Measurements from ENCODE around the gene EIPR1.

The EIPR1 gene

DNA sequence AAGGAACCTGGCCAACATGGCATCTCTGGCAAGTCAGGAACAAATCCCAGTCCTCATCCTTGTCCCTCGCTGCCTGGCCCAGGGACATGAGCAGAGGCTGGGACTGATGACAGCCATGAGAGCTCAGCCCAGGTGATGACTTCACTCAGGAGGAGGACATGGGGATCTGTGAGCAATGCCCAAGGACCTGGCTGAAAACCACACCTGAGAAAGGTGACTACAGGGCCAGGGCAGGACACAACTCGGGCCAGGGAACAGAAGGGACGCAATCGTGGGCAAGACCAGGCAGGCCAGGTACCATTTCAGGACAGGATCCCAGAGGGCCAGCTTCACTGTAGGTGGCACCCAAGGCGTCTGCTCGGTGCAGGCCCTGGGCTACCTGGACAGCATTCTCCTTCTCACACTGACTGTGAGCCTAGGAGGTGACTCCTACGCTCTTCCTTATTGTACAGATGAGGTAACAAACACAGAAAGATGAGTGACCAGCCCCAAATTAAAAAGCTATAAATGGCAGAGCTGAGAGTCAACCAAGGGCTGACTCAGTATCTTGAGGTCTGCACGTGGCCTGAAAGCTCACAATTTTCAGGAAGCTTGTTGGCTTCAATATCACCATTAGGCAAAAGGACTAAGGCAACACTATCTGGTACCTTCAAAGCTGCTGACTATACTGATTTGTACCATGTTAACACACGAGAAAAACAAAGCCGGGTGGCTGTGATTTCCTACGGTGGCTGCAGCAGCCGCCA is 141.1 kb downstream of the EIPR1 start:
- Histone ChIP-seq H3K23ac (ENCODE audit: low read length in 2 of 2) (no peak overlapping the region), H2AK5ac (ENCODE audit: low read length, severe bottlenecking) (no peak overlapping the region), H2BK12ac (ENCODE audit: low read length in 2 of 2) (no peak overlapping the region), H2AFZ (ENCODE audit: low read depth, low read length) (no peak overlapping the region), H2BK5ac (ENCODE audit: low read depth, low read length, poor library complexity, severe bottlenecking) (no peak overlapping the region), H3K36me3 (ENCODE audit: control insufficient read depth in 1 of 2, insufficient read depth in 2 of 2, low read depth in 1 of 2, low read length in 2 of 2) (peaks cover 0 to 25% of the 10 kb centered on the region in 2 experiments), H3K79me1 (replicated peaks; ENCODE audit: low read length, poor library complexity, severe bottlenecking) (peaks cover 48% of the 10 kb centered on the region), H3K18ac (ENCODE audit: low read depth in 1 of 2, low read length in 2 of 2) (no peak overlapping the region), H3K14ac (ENCODE audit: low read length in 2 of 2) (no peak overlapping the region), H3K4me3 (ENCODE audit: insufficient read depth in 1 of 2, low read depth in 1 of 2, low read length in 2 of 2) (no peak overlapping the region), H3K27ac (ENCODE audit: low read length, poor library complexity, severe bottlenecking) (no peak overlapping the region), H3K4me2 (ENCODE audit: low read length, poor library complexity, severe bottlenecking) (no peak overlapping the region), H4K91ac (ENCODE audit: low read length) (peak overlapping the region; percentile 34), H2BK120ac (ENCODE audit: low read depth, low read length) (no peak overlapping the region), H4K8ac (ENCODE audit: low read length) (peak overlapping the region; percentile 62), H3K27me3 (ENCODE audit: control insufficient read depth in 1 of 2, insufficient read depth in 1 of 2, low read length in 2 of 2) (no peaks in the 10 kb centered on the region), H3K4ac (ENCODE audit: low read depth in 1 of 2, low read length in 2 of 2) (peak overlapping the region in 1 of 2 experiments; percentile 80), H3K9ac (ENCODE audit: low read length) (no peak overlapping the region), H3K4me1 (ENCODE audit: control insufficient read depth, insufficient read depth, low read depth, low read length) (peaks cover 3% of the 10 kb centered on the region), H3K9me3 (ENCODE audit: control insufficient read depth, low read length) (no peaks in the 10 kb centered on the region), H2BK15ac (ENCODE audit: low read depth, poor library complexity, severe bottlenecking) (peak overlapping the region; percentile 23)
- no peak for DNase-seq
- WGBS, result 93% methylated on average over 12 of the region's 12 CpGs

DNA sequence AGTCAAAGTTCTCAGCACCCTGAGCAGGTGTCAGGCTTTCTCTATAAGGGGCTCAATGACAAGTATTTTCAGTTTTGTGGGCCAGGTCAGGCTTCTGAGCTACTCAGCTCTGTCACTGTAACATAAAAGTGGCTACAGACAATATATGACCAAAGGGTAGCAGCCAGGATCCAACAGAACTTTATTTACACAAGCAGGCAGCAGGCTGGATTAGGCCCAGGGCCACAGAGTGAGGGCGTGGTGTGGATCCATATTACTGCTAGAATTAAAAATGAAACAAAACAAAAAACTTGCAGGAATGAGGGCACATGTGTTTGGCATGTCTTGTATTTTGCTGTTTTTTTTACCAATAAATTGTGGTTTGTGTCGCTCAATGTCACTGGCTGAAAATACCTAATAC is 143.7 kb downstream of the EIPR1 start:
- H3K4me2 ChIP-seq (ENCODE audit: low read length, poor library complexity, severe bottlenecking), result no peak overlapping the region
- no peak overlapping the region for H3K4ac ChIP-seq (ENCODE audit: low read depth in 1 of 2, low read length in 2 of 2)
- H2BK120ac ChIP-seq (ENCODE audit: low read depth, low read length), result no peak overlapping the region
- H3K9me3 ChIP-seq (ENCODE audit: control insufficient read depth, low read length), result peaks cover 12% of the 10 kb centered on the region
- no peak overlapping the region for H2AFZ ChIP-seq (ENCODE audit: low read depth, low read length)
- H3K14ac ChIP-seq (ENCODE audit: low read length in 2 of 2), result no peak overlapping the region
- peaks cover 34% of the 10 kb centered on the region for H3K79me1 ChIP-seq (replicated peaks; ENCODE audit: low read length, poor library complexity, severe bottlenecking)
- peak overlapping the region in 1 of 2 experiments; percentile 43 for H3K23ac ChIP-seq (ENCODE audit: low read length in 2 of 2)
- H3K4me1 ChIP-seq (ENCODE audit: control insufficient read depth, insufficient read depth, low read depth, low read length), result peaks cover 2% of the 10 kb centered on the region
- H2BK5ac ChIP-seq (ENCODE audit: low read depth, low read length, poor library complexity, severe bottlenecking), result no peak overlapping the region
- H3K36me3 ChIP-seq (ENCODE audit: control insufficient read depth in 1 of 2, insufficient read depth in 2 of 2, low read depth in 1 of 2, low read length in 2 of 2), result peaks cover 0 to 21% of the 10 kb centered on the region in 2 experiments
- no peak overlapping the region for H3K18ac ChIP-seq (ENCODE audit: low read depth in 1 of 2, low read length in 2 of 2)
- H4K91ac ChIP-seq (ENCODE audit: low read length), result no peak overlapping the region
- DNase-seq, result no peak
- H3K9ac ChIP-seq (ENCODE audit: low read length), result no peak overlapping the region
- no peak overlapping the region for H3K4me3 ChIP-seq (ENCODE audit: insufficient read depth in 1 of 2, low read depth in 1 of 2, low read length in 2 of 2)
- H3K27me3 ChIP-seq (ENCODE audit: control insufficient read depth in 1 of 2, insufficient read depth in 1 of 2, low read length in 2 of 2), result no peaks in the 10 kb centered on the region
- H2BK15ac ChIP-seq (ENCODE audit: low read depth, poor library complexity, severe bottlenecking), result no peak overlapping the region
- H4K8ac ChIP-seq (ENCODE audit: low read length), result no peak overlapping the region
- WGBS, result 100% methylated on average over 1 of the region's 2 CpGs
- no peak overlapping the region for H2BK12ac ChIP-seq (ENCODE audit: low read length in 2 of 2)
- H3K27ac ChIP-seq (ENCODE audit: low read length, poor library complexity, severe bottlenecking), result no peak overlapping the region
- no peak overlapping the region for H2AK5ac ChIP-seq (ENCODE audit: low read length, severe bottlenecking)

DNA sequence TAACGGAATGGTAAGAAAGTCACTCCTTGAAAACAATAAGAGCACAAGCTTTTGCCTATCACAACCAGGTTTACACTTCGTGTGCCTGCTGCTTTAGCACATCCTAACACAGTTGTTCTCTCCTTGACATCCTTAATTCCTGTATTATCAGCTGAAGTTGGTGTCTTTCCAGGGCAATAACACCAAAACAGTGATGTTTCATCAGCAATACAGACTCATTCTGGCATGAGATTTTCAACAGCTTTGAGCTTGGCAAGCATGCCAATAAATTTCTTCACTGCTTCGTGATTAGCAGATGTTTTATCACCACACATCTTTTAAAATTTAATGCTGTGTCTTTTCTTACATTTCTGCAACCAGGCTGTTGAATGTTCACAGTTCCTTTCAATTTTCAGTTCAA is 148.4 kb downstream of the EIPR1 start:
- H2AFZ ChIP-seq (ENCODE audit: low read depth, low read length), result no peak overlapping the region
- peaks cover 5% of the 10 kb centered on the region for H3K79me1 ChIP-seq (replicated peaks; ENCODE audit: low read length, poor library complexity, severe bottlenecking)
- 96% methylated on average over 3 of the region's 3 CpGs for WGBS
- H2BK15ac ChIP-seq (ENCODE audit: low read depth, poor library complexity, severe bottlenecking), result no peak overlapping the region
- H2BK12ac ChIP-seq (ENCODE audit: low read length in 2 of 2), result no peak overlapping the region
- no peak overlapping the region for H3K14ac ChIP-seq (ENCODE audit: low read length in 2 of 2)
- no peaks in the 10 kb centered on the region for H3K36me3 ChIP-seq (ENCODE audit: control insufficient read depth in 1 of 2, insufficient read depth in 2 of 2, low read depth in 1 of 2, low read length in 2 of 2)
- H2AK5ac ChIP-seq (ENCODE audit: low read length, severe bottlenecking), result no peak overlapping the region
- no peak overlapping the region for H3K9ac ChIP-seq (ENCODE audit: low read length)
- H3K4me3 ChIP-seq (ENCODE audit: insufficient read depth in 1 of 2, low read depth in 1 of 2, low read length in 2 of 2), result no peak overlapping the region
- no peak overlapping the region for H2BK5ac ChIP-seq (ENCODE audit: low read depth, low read length, poor library complexity, severe bottlenecking)
- no peak overlapping the region for H4K91ac ChIP-seq (ENCODE audit: low read length)
- no peak overlapping the region for H3K23ac ChIP-seq (ENCODE audit: low read length in 2 of 2)
- H3K27ac ChIP-seq (ENCODE audit: low read length, poor library complexity, severe bottlenecking), result no peak overlapping the region
- H2BK120ac ChIP-seq (ENCODE audit: low read depth, low read length), result no peak overlapping the region
- H3K4me1 ChIP-seq (ENCODE audit: control insufficient read depth, insufficient read depth, low read depth, low read length), result no peaks in the 10 kb centered on the region
- H4K8ac ChIP-seq (ENCODE audit: low read length), result no peak overlapping the region
- H3K4ac ChIP-seq (ENCODE audit: low read depth in 1 of 2, low read length in 2 of 2), result no peak overlapping the region
- no peak overlapping the region for H3K4me2 ChIP-seq (ENCODE audit: low read length, poor library complexity, severe bottlenecking)
- H3K9me3 ChIP-seq (ENCODE audit: control insufficient read depth, low read length), result peaks cover 12% of the 10 kb centered on the region
- H3K27me3 ChIP-seq (ENCODE audit: control insufficient read depth in 1 of 2, insufficient read depth in 1 of 2, low read length in 2 of 2), result no peaks in the 10 kb centered on the region
- H3K18ac ChIP-seq (ENCODE audit: low read depth in 1 of 2, low read length in 2 of 2), result no peak overlapping the region
- no peak for DNase-seq

DNA sequence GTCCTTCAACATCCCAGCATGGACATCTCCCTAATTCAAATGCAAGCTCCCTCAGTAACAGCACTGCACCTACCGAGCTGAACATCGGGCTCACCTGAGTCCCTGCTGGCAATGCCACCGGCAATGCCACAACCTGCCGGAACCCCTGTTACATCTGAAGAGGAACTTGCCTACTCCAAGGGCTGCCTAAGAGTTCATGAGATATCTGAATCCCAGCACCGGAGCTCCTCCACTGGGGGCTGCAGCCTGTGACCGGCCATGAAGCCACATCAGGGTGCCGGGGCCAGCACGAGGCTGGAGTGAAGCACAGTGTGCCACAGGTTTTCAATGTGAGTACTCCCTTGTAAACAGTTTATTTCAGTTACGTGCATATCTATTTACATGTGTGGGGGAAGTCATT is 152.9 kb downstream of the EIPR1 start:
- Histone ChIP-seq H2AK5ac (ENCODE audit: low read length, severe bottlenecking) (no peak overlapping the region), H2BK5ac (ENCODE audit: low read depth, low read length, poor library complexity, severe bottlenecking) (no peak overlapping the region), H2AFZ (ENCODE audit: low read depth, low read length) (no peak overlapping the region), H2BK120ac (ENCODE audit: low read depth, low read length) (no peak overlapping the region), H3K79me1 (replicated peaks; ENCODE audit: low read length, poor library complexity, severe bottlenecking) (peaks cover 17% of the 10 kb centered on the region), H3K4ac (ENCODE audit: low read depth in 1 of 2, low read length in 2 of 2) (no peak overlapping the region), H4K8ac (ENCODE audit: low read length) (no peak overlapping the region), H3K23ac (ENCODE audit: low read length in 2 of 2) (no peak overlapping the region), H3K4me3 (ENCODE audit: insufficient read depth in 1 of 2, low read depth in 1 of 2, low read length in 2 of 2) (no peak overlapping the region), H2BK15ac (ENCODE audit: low read depth, poor library complexity, severe bottlenecking) (no peak overlapping the region), H3K9ac (ENCODE audit: low read length) (no peak overlapping the region), H3K27me3 (ENCODE audit: control insufficient read depth in 1 of 2, insufficient read depth in 1 of 2, low read length in 2 of 2) (no peaks in the 10 kb centered on the region), H3K27ac (ENCODE audit: low read length, poor library complexity, severe bottlenecking) (no peak overlapping the region), H2BK12ac (ENCODE audit: low read length in 2 of 2) (no peak overlapping the region), H3K9me3 (ENCODE audit: control insufficient read depth, low read length) (peaks cover 6% of the 10 kb centered on the region), H3K14ac (ENCODE audit: low read length in 2 of 2) (no peak overlapping the region), H3K4me2 (ENCODE audit: low read length, poor library complexity, severe bottlenecking) (no peak overlapping the region), H3K18ac (ENCODE audit: low read depth in 1 of 2, low read length in 2 of 2) (no peak overlapping the region), H4K91ac (ENCODE audit: low read length) (no peak overlapping the region), H3K4me1 (ENCODE audit: control insufficient read depth, insufficient read depth, low read depth, low read length) (no peaks in the 10 kb centered on the region), H3K36me3 (ENCODE audit: control insufficient read depth in 1 of 2, insufficient read depth in 2 of 2, low read depth in 1 of 2, low read length in 2 of 2) (no peaks in the 10 kb centered on the region)
- WGBS, result 84% methylated on average over 8 of the region's 9 CpGs
- no peak for DNase-seq
